HepG2 (cell line): Measurements from ENCODE around the gene RBBP8NL. TPM values are rescaled to one million over a fixed set of nuclear protein-coding genes. Genes with fewer than 3 reads are reported as not detected.

Experiments
- DDIT3 ChIP-seq: sonication (generic); formaldehyde crosslinking; IDR thresholded peaks from 2 replicates; pipeline ENCODE4 v1.4.0; 2020; ENCODE audit warnings: mild to moderate bottlenecking, missing genetic modification reagents
- FOXA1 ChIP-seq, 2 experiments: fragments of 450-650 bp in 1 of 2; sonication (generic) in 1 of 2; formaldehyde crosslinking in 1 of 2; IDR thresholded peaks; 2 replicates each; pipeline versions ENCODE4 v1.4.0 to v1.6.1; 2016 to 2020; ENCODE audit warnings: missing genetic modification reagents in 1 of 2
- IRX3 ChIP-seq: sonication (generic); formaldehyde crosslinking; IDR thresholded peaks from 2 replicates; pipeline ENCODE4 v1.8.1; 2023; ENCODE audit warnings: mild to moderate bottlenecking, low read depth, missing genetic modification reagents, borderline replicate concordance
- KDM4B ChIP-seq: sonication (generic); formaldehyde crosslinking; IDR thresholded peaks from 2 replicates; pipeline ENCODE4 v1.4.0; 2020; ENCODE audit warnings: missing genetic modification reagents
- POLR2A ChIP-seq, 2 experiments: IDR thresholded peaks; 2 replicates each; pipeline ENCODE4 v1.6.1; 2011; ENCODE audit warnings: low read depth in 2 of 2, low read length in 2 of 2, mild to moderate bottlenecking in 1 of 2, moderate library complexity in 1 of 2; ENCODE audit not compliant: insufficient read depth in 1 of 2
- SMARCE1 ChIP-seq: fragments of 450-650 bp; IDR thresholded peaks from 2 replicates; pipeline ENCODE4 v1.6.1; 2017; ENCODE audit warnings: borderline replicate concordance
- SSRP1 ChIP-seq: IDR thresholded peaks from 2 replicates; pipeline ENCODE4 v1.6.1; 2016; ENCODE audit warnings: control low read depth
- TP53 ChIP-seq: sonication (generic); formaldehyde crosslinking; conservative IDR thresholded peaks from 2 replicates; pipeline ENCODE4 v1.4.0; 2020; ENCODE audit warnings: missing genetic modification reagents
- UBTF ChIP-seq: sonication (generic); formaldehyde crosslinking; IDR thresholded peaks from 2 replicates; pipeline ENCODE4 v1.4.0; 2020; ENCODE audit warnings: mild to moderate bottlenecking, missing genetic modification reagents
- ZMAT5 ChIP-seq: sonication (generic); formaldehyde crosslinking; IDR thresholded peaks from 2 replicates; pipeline ENCODE4 v1.5.0; 2020; ENCODE audit warnings: mild to moderate bottlenecking, low read depth, missing genetic modification reagents, borderline replicate concordance
- ZNF143 ChIP-seq: sonication (generic); formaldehyde crosslinking; IDR thresholded peaks from 2 replicates; pipeline ENCODE4 v1.4.0; 2020; ENCODE audit warnings: missing genetic modification reagents
- ZNF547 ChIP-seq: sonication (generic); formaldehyde crosslinking; IDR thresholded peaks from 2 replicates; pipeline ENCODE4 v1.5.1; 2020; ENCODE audit warnings: mild to moderate bottlenecking, missing genetic modification reagents
- ZNF562 ChIP-seq: sonication (generic); formaldehyde crosslinking; IDR thresholded peaks from 2 replicates; pipeline ENCODE4 v1.8.0; 2022; ENCODE audit warnings: missing genetic modification reagents, borderline replicate concordance
- ZNF646 ChIP-seq: sonication (generic); formaldehyde crosslinking; IDR thresholded peaks from 2 replicates; pipeline ENCODE4 v1.9.0; 2021; ENCODE audit warnings: mild to moderate bottlenecking, missing genetic modification reagents
- ZNF75D ChIP-seq: sonication (generic); formaldehyde crosslinking; IDR thresholded peaks from 2 replicates; pipeline ENCODE4 v1.8.1; 2023; ENCODE audit warnings: missing genetic modification reagents, mild to moderate bottlenecking, borderline replicate concordance
- ZUFSP ChIP-seq: sonication (generic); formaldehyde crosslinking; IDR thresholded peaks from 2 replicates; pipeline ENCODE4 v1.9.0; 2021; ENCODE audit warnings: missing genetic modification reagents, mild to moderate bottlenecking, borderline replicate concordance
- polyA plus RNA-seq, 8 experiments: library from polyadenylated mRNA; depleted of rRNA in 3 of 8; stranded (reverse) in 7 of 8; unstranded in 1 of 8; fragments of >200 nt; fragmentation: Illumina TruSeq in 4 of 8; extraction: Trizol in 4 of 8; gene quantifications; 2 replicates each; pipeline versions ENCODE4 v1.2.1 to v1.2.3, GENCODE V29; 2011 to 2016; ENCODE audit warnings: low read depth in 4 of 8, missing spikeins in 1 of 8, mixed read lengths in 1 of 8; ENCODE audit not compliant: insufficient read depth in 1 of 8
- total RNA-seq, 5 experiments: library from RNA; depleted of rRNA; stranded (reverse); fragments of >200 nt; fragmentation: Illumina TruSeq; extraction: Trizol; gene quantifications; 2 replicates each; pipeline ENCODE4 v1.2.3, GENCODE V29; 2016; ENCODE audit warnings: low read depth in 1 of 5

Gene RBBP8NL
- total and polyA plus RNA-seq, 2 of the 13 experiments (the other 11 are each of a cell fraction or from before 2014, with no cell fraction given): 0.69 to 0.86 TPM

- TF ChIP-seq ZNF646 (no peak), ZMAT5 (no peak), DDIT3 (CRISPR knock-in tag) (no peak), KDM4B (peak; percentile 93; the same call in 1 of the 2 replicates), ZNF547 (peak; percentile 49; the same call in 1 of the 2 replicates), SSRP1 (no peak), POLR2A (IDR thresholded peaks at IDR 0.05; ENCODE audit: insufficient read depth in 1 of 2, low read depth in 2 of 2, low read length in 2 of 2) (peak in 1 of 2 experiments; percentile 86; a peak in 2 of 4 replicates), ZNF143 (peak; percentile 89), FOXA1 (IDR thresholded peaks at IDR 0.05) (no peak), FOXA1 (CRISPR knock-in tag; IDR thresholded peaks at IDR 0.05) (peak; percentile 38; the same call in 1 of the 2 replicates), IRX3 (CRISPR knock-in tag) (peak; percentile 70), ZUFSP (CRISPR knock-in tag) (no peak), ZNF75D (no peak), SMARCE1 (no peak), ZNF562 (no peak), TP53 (CRISPR knock-in tag) (no peak; the same call in none of the 2 replicates), UBTF (CRISPR knock-in tag) (peak; percentile 96)
Observed at GRCh38 chr20:62376112-62377063, 51.0 kb downstream of the RBBP8NL start (continued).
